Mucosa of stomach (tissue), 1 donor: ENCODE results near the gene RUVBL1.

Source experiments
- H3K27me3 ChIP-seq: one replicate; pipeline ENCODE4 v1.7.0; 2013; ENCODE audit warnings: mild to moderate bottlenecking, low read length; ENCODE audit not compliant: control insufficient read depth, insufficient read depth
- H3K36me3 ChIP-seq: one replicate; pipeline ENCODE4 v1.7.0; 2013; ENCODE audit warnings: low read length; ENCODE audit not compliant: control insufficient read depth, insufficient read depth
- H3K4me1 ChIP-seq: one replicate; pipeline ENCODE4 v1.7.0; 2013; ENCODE audit warnings: mild to moderate bottlenecking, low read length; ENCODE audit not compliant: control insufficient read depth, insufficient read depth
- H3K4me3 ChIP-seq: one replicate; pipeline ENCODE4 v1.7.0; 2013; ENCODE audit warnings: low read length
- H3K9ac ChIP-seq: one replicate; pipeline ENCODE4 v1.7.0; 2013; ENCODE audit warnings: mild to moderate bottlenecking, low read length, moderate library complexity
- H3K9me3 ChIP-seq: one replicate; pipeline ENCODE4 v1.7.0; 2013; ENCODE audit warnings: mild to moderate bottlenecking, low read length, moderate library complexity; ENCODE audit not compliant: control insufficient read depth
- donor health status: Pancreatic carcinoma.

The RUVBL1 gene

GRCh38 chr3:128078322-128078721 lies 45.3 kb downstream of the RUVBL1 start:
- H3K4me1 ChIP-seq, result peaks cover 22% of the 10 kb centered on the region
- no peaks in the 10 kb centered on the region for H3K9me3 ChIP-seq
- H3K36me3 ChIP-seq, result peaks cover 6% of the 10 kb centered on the region

GRCh38 chr3:128077665-128078064 lies 45.9 kb downstream of the RUVBL1 start:
- Histone ChIP-seq H3K4me3 (no peak overlapping the region), H3K4me1 (peaks cover 22% of the 10 kb centered on the region), H3K9me3 (no peaks in the 10 kb centered on the region), H3K9ac (no peak overlapping the region), H3K27me3 (no peaks in the 10 kb centered on the region), H3K36me3 (peaks cover 9% of the 10 kb centered on the region)

More at GRCh38 chr3:128078322-128078721, 45.3 kb downstream of the RUVBL1 start:
- no peak overlapping the region for H3K9ac ChIP-seq
- no peaks in the 10 kb centered on the region for H3K27me3 ChIP-seq
- no peak overlapping the region for H3K4me3 ChIP-seq

DNA sequence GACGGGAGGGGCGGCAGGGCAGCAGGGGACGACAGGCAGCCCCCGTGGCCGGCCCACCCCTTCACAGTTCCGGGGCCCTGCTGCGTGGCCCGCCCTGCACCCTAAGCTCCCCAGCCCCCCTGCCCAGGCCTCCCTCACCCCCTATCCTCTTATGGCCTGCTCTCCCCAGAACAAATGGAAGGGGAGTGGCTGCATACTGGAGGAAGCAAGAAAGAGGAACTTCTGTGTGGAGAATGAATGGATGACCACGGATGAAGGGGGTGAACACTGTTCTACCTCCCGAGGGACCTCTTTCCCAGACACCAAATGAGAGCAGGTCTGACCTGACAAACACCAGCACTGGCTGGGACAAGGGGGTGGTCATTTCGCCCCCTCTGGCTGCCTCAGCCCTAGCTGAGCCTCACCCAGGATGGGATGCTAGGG lies 46.4 kb downstream of the RUVBL1 start:
- Histone ChIP-seq H3K4me3 (no peak overlapping the region), H3K9ac (no peak overlapping the region), H3K36me3 (peaks cover 9% of the 10 kb centered on the region), H3K27me3 (no peaks in the 10 kb centered on the region), H3K9me3 (no peaks in the 10 kb centered on the region), H3K4me1 (peaks cover 22% of the 10 kb centered on the region)

- Histone ChIP-seq H3K4me3 (no peak overlapping the region), H3K9me3 (no peaks in the 10 kb centered on the region), H3K9ac (peak overlapping the region; percentile 46), H3K4me1 (peaks cover 22% of the 10 kb centered on the region), H3K36me3 (peaks cover 8% of the 10 kb centered on the region), H3K27me3 (no peaks in the 10 kb centered on the region)
Observed at GRCh38 chr3:128076483-128077201, 47.0 kb downstream of the RUVBL1 start.

DNA sequence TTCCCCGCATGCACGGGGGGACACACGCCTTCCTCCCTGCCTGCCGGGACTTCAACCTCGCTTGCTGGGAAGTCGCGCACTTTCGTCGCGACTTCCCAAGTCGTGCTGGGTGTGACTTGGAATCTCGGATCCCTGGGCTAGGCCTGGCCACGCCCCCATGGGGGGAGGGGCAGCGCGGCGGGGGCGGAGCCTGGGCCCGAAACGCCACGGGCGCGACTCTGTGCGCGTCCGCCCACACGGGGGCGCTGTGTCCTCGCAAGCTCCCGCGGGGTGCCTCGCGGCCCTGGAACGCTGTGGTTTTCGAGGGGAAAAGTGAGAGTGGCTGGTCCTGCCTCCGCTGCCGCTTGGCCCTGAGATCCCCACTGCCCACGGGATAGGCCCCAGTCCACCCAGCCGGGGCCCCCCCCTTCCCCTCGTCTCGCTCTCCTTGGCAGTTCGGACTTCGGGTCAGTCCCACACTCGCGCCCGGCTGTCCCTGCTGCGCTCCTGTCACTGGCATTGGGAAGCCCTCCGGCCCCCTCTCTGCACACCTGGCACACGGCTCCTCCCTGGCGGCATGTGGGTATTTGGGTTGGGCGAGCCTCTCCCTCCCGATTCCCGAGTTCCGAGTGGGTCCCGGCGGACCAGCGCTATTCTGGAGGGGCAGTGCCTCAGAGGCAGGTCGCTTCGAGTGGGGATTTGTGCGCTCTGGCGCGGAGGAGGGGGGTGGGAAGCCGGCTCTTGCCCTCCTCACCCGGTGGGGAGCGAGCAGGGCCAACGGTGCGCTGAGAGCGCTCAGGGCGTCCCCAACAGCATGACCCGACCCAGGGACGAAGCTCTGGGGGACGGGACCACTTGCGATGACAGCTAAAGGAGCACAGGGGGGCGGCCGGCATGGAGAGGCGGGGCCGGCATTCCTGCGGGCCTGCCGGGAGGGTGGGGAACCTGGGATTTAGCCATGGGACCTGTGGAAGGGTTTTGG lies 47.8 kb downstream of the RUVBL1 start:
- Histone ChIP-seq H3K27me3 (no peaks in the 10 kb centered on the region), H3K4me1 (peaks cover 22% of the 10 kb centered on the region), H3K9ac (peak overlapping the region; percentile 46), H3K9me3 (no peaks in the 10 kb centered on the region), H3K4me3 (peak overlapping the region; percentile 47), H3K36me3 (peaks cover 14% of the 10 kb centered on the region)

- H3K9ac ChIP-seq, result peak overlapping the region; percentile 46
- H3K9me3 ChIP-seq, result no peaks in the 10 kb centered on the region
- no peaks in the 10 kb centered on the region for H3K27me3 ChIP-seq
- H3K36me3 ChIP-seq, result peaks cover 15% of the 10 kb centered on the region
- H3K4me3 ChIP-seq, result peak overlapping the region; percentile 47
- H3K4me1 ChIP-seq, result peaks cover 22% of the 10 kb centered on the region
Observed at GRCh38 chr3:128074851-128075521, 48.6 kb downstream of the RUVBL1 start.

- H3K9me3 ChIP-seq, result no peaks in the 10 kb centered on the region
- H3K9ac ChIP-seq, result no peak overlapping the region
- H3K36me3 ChIP-seq, result peaks cover 15% of the 10 kb centered on the region
- no peak overlapping the region for H3K4me3 ChIP-seq
- H3K27me3 ChIP-seq, result no peaks in the 10 kb centered on the region
- H3K4me1 ChIP-seq, result peaks cover 22% of the 10 kb centered on the region
Observed at GRCh38 chr3:128073807-128074206, 49.8 kb downstream of the RUVBL1 start.

GRCh38 chr3:128073185-128073725 lies 50.4 kb downstream of the RUVBL1 start:
- H3K9ac ChIP-seq, result no peak overlapping the region
- H3K4me1 ChIP-seq, result peaks cover 22% of the 10 kb centered on the region
- no peaks in the 10 kb centered on the region for H3K27me3 ChIP-seq
- no peak overlapping the region for H3K4me3 ChIP-seq
- H3K9me3 ChIP-seq, result no peaks in the 10 kb centered on the region
- peaks cover 20% of the 10 kb centered on the region for H3K36me3 ChIP-seq

- peaks cover 21% of the 10 kb centered on the region for H3K4me1 ChIP-seq
- H3K4me3 ChIP-seq, result no peak overlapping the region
- H3K9me3 ChIP-seq, result no peaks in the 10 kb centered on the region
- H3K27me3 ChIP-seq, result no peaks in the 10 kb centered on the region
- H3K9ac ChIP-seq, result no peak overlapping the region
- peaks cover 22% of the 10 kb centered on the region for H3K36me3 ChIP-seq
Observed at GRCh38 chr3:128072454-128073184, 51.0 kb downstream of the RUVBL1 start.

DNA sequence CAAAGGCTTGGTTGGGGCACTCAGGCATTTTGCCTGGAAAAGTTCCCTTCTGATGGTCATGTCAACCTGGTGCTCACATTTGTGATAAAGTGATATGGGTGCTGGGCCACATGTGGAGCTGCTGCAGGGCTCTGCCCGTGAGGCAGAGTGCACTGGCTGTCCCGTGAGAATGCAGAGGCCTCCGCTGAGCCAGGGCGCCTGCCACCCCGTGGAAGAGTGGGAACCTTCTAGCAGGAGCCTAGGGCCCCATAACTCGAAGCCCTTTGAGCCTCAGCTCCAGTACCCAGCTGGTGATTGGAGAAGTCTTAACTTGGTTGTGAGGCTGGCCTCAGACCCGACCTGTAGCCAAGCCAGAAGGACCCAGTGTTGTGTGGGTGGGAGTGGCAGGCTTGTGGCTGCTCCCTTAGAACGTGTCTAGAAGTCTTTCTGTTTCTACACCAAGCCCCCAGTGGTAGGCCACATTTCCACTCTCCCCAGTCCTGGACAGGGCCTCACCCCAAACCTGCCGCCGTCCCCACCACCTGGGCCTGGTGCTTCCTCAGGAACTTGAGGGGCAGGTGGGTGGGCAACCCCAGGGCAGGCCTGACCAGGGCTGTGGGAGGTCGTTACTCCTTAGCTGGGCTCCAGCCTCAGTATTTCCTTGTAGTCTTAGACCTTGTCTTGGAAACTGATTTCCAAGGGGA lies 51.7 kb downstream of the RUVBL1 start:
- Histone ChIP-seq H3K9ac (no peak overlapping the region), H3K4me1 (peaks cover 15% of the 10 kb centered on the region), H3K4me3 (no peak overlapping the region), H3K36me3 (peaks cover 23% of the 10 kb centered on the region), H3K9me3 (no peaks in the 10 kb centered on the region), H3K27me3 (no peaks in the 10 kb centered on the region)
